ENCODE data around the gene PNLIP.

The PNLIP gene

DNA sequence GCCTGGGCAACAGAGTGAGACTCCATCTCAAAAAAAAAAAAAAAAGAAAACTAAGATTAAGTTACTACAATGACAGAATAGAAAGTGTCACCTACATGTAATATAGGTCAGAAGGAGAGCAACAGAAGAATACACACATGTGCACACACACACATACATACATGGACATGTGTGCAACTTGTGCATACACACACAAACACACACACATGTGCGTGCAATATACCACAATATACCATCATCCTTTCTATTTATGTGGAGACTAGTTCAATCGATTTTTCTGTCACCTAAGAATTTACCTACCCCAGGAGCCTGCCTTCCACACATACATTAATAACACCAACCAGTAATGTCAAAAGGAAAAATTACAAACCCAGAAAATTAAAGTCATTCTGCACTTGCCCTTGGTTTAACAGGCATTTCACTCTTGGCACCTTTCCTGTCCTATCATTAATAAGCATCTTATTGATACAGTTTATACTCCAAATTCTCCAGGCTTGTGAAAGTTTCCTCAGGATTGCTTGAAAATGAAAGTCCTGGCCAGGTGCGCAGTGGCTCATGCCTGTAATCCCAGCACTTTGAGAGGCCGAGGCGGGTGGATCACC, 47.5 kb downstream of the PNLIP start:
- TF ChIP-seq, protein P1, sequence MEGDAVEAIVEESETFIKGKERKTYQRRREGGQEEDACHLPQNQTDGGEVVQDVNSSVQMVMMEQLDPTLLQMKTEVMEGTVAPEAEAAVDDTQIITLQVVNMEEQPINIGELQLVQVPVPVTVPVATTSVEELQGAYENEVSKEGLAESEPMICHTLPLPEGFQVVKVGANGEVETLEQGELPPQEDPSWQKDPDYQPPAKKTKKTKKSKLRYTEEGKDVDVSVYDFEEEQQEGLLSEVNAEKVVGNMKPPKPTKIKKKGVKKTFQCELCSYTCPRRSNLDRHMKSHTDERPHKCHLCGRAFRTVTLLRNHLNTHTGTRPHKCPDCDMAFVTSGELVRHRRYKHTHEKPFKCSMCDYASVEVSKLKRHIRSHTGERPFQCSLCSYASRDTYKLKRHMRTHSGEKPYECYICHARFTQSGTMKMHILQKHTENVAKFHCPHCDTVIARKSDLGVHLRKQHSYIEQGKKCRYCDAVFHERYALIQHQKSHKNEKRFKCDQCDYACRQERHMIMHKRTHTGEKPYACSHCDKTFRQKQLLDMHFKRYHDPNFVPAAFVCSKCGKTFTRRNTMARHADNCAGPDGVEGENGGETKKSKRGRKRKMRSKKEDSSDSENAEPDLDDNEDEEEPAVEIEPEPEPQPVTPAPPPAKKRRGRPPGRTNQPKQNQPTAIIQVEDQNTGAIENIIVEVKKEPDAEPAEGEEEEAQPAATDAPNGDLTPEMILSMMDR (conservative IDR thresholded peaks at IDR 0.05): no peak
- H3K27ac ChIP-seq: no peak overlapping the region

DNA sequence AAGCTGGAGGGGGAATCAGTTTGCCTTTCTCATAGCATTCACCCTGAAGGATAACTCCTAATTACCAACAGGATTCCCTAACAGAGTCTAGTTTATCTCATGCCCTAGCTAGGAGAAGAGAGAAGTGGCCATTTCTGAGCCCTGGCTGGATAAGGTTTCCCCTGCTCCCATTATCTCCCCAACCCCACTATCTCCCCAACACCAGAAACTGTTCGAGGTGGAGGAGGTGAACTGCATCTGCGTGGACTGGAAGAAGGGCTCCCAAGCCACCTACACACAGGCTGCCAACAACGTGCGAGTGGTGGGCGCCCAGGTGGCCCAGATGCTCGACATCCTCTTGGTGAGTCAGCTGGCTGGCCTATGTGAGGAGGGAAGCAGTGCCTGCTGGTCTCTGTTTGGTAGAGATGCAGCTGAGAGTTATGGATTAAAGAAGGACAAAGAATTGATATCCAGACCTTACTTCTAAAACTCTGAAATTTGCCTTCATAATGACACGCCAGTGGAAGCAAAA, 48.8 kb downstream of the PNLIP start:
- H3K27ac ChIP-seq: no peak overlapping the region
- no peak for TF ChIP-seq ZFX (IDR thresholded peaks at IDR 0.05)
- TF ChIP-seq, protein P1 (conservative IDR thresholded peaks at IDR 0.05): no peak

DNA sequence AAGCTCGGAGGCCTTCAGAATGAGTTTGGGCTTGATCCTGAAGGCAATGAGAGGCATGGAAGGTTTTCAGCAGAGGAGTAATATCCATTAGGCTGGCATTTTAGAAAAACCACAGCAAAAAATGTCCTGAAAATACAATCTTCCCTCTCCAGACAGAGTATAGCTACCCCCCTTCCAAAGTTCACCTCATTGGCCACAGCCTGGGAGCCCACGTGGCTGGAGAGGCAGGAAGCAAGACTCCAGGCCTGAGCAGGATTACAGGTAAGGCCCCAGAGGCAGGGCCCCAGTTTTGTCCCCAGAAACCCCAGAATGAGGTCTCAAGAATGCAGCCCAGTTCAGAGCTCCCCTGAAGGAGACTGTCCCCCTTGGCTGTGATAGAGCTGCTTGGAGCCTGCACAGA, 50.3 kb downstream of the PNLIP start:
- no peak overlapping the region for H3K27ac ChIP-seq
- TF ChIP-seq ZFX (IDR thresholded peaks at IDR 0.05): no peak
- TF ChIP-seq, protein P1 (conservative IDR thresholded peaks at IDR 0.05): no peak

DNA sequence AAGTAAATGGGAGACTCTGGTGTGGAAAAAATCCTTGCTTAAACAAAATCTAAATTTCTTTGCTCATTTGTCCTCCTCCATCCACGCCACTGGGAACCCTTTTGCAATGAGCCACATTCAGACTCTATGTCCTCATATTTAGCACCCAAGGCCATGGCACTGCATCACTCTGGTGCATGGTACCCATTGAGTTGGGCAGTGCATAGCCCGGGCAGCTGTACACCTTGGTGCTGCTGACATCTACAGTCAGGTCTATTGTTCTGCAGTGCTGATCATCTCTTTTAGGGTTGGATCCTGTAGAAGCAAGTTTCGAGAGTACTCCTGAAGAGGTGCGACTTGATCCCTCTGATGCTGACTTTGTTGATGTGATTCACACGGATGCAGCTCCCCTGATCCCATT, 51.8 kb downstream of the PNLIP start:
- H3K27ac ChIP-seq: no peak overlapping the region
- TF ChIP-seq, protein P1 (conservative IDR thresholded peaks at IDR 0.05): no peak; the same call in 1 of the 2 replicates
- no peak for TF ChIP-seq ZFX (IDR thresholded peaks at IDR 0.05)

DNA sequence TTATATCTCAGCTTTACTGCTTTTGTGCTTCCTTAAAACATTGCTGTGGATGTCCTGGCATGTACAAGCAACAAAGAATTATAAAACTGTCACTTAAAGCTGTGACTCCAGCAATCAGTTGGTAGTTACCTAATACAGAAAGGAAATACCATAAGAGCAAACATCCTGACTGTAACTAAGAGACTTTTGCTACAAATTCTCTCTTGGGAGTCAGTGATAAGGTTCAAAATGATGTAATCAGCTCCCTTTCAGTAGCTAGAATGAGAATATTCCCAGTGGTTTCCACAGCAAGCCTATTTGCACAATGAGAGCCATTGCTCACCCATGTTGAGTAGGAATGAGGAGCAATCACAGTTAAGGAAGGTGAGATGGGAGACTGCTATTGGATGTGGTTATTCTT, 52.6 kb downstream of the PNLIP start:
- TF ChIP-seq, protein P1 (conservative IDR thresholded peaks at IDR 0.05): no peak
- no peak for TF ChIP-seq ZFX (IDR thresholded peaks at IDR 0.05)

DNA sequence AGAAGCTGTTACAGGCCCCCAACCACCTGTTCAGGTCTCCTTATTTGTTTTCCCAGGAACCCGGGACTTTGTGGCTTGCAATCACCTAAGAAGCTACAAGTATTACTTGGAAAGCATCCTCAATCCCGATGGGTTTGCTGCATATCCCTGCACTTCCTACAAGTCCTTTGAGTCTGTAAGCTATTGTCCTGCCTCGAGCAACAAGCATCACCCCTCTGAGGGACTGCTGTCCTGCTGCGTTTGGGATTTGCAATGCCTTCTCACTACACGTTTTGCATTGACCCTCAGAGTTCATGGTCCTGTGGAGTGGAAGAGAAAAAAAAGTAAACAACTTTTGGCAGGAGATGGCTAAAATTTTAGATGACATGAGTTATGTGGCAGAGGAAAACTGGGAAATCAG, 54.3 kb downstream of the PNLIP start:
- no peak overlapping the region for H3K27ac ChIP-seq
- TF ChIP-seq ZFX (IDR thresholded peaks at IDR 0.05): no peak
- TF ChIP-seq, protein P1 (conservative IDR thresholded peaks at IDR 0.05): no peak

More for the DNA sequence above, 52.6 kb downstream of the PNLIP start:
- no peak overlapping the region for H3K27ac ChIP-seq

DNA sequence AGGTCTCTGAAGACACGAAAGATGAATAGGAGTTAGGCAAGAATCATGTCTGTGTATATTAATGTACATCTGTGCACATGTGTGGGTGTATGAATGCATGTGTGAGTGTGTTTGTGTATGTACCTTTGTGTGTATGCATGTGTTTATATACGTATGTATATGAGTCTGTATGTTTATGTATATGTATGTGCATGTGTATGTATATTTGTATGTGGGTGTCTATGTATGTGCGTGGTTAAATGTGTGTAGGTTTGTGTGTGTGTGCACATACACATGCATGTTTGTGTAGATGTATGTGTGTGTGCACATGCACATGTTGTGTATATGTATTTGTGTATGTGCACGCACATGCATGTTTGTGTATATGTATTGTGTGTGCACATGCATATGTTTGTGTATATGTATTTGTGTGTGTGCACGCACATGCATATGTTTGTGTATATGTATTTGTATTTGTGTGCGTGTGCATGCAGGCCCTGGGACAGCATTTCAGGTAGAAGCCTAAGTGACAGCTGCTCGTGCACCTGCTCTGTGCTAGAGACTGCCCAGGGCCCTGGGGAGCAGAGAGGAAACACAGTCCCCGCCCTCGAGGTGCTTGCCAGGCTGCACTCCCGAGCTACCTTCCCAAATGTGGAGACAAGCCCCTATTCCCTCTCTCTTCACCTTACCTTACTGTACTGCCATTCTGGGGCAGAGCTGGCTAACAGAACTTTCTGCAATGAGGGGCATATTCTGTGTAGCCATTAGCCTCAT, 57.1 kb downstream of the PNLIP start:
- no peak for TF ChIP-seq ZFX (IDR thresholded peaks at IDR 0.05)
- TF ChIP-seq, protein P1 (conservative IDR thresholded peaks at IDR 0.05): no peak
- H3K27ac ChIP-seq: no peak overlapping the region

All from C4-2B (cell line).